Activated CD8-positive, alpha-beta memory T cell treated with anti-CD3 and anti-CD28 coated beads, Interleukin-2, amount 50 U/mL, for 1 hour (primary cell): ENCODE data around the gene GFM2.
"Not testable (repeated sequence)": the region's sequence is repeated elsewhere in the genome, so short reads cannot be mapped to it uniquely, and the experiment has no call there.

ENCODE experiments used
- DNase-seq: peaks from one replicate; pipeline ENCODE4 v3.0.0-alpha.2; 2020; ENCODE audit errors: extremely low read depth

The GFM2 gene

DNA sequence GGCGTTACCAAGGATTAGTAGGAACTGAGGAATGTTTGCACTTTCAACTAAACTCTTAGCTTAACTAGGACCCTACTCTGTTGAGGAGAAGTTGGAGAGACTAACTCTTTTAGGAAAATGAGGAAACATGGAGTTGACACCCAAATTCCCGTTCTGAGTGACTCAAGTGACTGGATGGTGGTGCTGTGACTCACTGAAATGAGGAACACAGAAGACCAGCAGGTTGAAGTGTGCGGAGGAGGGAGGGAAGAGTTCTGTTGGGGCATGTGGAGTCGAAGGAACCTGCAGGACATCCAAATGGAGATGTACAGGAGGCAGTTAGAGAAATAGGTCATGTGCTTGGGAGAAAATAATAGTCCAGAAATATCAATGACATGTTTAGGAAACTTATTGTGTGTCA lies 73.7 kb downstream of the GFM2 start:
- DNase-seq, result no peak

DNA sequence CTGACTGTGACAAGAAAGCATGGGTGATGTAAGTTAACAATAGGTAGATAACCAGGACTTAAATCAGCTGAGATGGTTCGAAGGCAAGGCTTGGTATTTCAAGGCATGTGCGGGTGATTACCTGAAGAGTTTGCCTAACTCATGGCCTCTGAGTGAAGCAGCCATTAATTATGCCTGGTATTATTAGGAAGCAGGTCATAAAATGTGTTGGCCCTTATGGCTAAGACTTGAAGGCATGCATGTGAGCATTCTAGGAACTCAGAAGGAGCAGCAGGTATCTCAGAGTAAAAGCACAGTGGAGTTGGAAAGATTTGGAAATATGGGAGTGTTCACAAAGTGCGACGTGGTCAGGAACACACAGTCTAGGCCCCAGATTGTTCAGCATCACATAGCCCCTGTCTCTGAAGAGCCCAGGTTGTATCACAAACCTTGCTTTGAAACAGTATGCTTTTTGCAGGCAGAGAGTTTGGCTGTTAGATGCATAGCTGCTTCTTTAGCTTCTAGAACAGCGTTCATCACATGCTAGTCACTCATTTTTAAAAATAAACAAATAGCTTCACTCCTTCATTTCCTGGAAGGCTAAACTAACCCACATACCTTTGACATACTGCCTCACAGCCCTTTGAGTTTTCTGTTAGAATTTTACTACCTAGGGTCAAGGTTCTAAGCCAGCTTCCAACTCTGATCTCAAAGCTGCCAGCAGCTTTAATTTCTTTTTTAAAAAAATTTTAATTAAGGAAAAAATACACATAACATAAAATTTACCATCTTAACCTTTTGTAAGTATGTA lies 79.8 kb downstream of the GFM2 start:
- DNase-seq, result no peak

DNA sequence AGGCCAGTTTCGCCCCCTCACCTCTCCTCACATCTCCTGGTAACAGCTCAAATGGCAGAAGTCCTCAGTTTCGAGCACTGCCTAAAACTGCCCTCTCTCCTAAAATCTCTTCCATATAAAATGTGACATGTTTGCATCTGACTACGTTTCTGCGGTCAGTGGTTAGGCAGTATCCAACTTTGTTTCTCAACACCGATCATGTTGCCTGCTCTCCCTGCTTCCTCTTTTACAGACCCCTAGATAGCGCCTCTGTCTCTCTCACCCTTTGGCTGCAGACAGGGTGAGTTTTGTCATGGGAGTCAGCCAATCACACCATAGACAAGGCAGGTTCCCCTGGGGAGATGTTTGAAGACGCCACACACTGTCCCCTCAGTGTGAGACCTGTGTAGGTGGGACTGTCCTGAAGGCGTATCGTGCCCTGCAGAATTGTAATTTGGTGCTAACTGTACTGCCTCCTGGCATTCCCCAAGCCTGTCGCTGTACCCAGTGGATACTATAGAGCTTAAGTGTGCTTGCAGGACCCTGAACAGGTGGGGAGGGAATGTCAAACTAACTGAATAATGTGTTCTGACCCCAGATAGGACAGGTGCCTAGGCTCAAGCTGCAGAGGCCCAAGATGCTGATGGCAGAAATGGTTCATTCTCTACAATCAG lies 80.8 kb downstream of the GFM2 start:
- no peak for DNase-seq

DNA sequence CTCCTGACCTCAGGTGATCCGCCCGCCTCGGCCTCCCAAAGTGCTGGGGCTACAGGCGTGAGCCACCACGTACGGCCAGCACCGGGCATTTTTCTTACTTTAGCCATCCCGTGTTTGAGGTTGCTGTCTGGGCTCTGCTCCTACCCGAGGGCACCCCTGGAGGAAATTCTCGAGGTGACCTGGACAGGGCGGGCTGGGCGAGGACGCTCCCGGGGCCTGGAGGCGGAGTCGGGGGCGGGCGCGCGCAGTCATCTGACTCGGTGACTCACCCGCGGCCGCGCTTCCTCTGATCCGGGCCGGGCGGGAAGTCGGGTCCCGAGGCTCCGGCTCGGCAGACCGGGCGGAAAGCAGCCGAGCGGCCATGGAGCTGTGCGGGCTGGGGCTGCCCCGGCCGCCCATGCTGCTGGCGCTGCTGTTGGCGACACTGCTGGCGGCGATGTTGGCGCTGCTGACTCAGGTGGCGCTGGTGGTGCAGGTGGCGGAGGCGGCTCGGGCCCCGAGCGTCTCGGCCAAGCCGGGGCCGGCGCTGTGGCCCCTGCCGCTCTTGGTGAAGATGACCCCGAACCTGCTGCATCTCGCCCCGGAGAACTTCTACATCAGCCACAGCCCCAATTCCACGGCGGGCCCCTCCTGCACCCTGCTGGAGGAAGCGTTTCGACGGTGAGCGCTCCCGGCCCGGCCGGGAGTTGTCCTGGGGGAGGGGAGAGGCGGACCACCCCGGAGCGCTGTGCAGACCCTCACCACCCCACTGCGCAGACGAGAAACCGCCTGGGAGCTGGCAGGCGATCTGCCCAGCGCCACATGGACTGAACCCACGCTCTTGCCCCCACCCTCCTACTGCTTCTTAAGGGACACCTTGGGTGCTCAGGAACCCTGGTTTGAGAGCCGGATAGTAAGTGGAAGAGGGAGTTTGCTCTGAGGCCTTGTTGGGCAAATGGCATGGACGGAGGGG lies 81.7 kb downstream of the GFM2 start, which contains the start of gene HEXB:
Gene HEXB, plus strand, starts transcription at position 334 of the 952 bp plus-strand sequence. Its CDS starts 28 bp downstream, at position 362.
- DNase-seq, result peak; percentile 45

DNA sequence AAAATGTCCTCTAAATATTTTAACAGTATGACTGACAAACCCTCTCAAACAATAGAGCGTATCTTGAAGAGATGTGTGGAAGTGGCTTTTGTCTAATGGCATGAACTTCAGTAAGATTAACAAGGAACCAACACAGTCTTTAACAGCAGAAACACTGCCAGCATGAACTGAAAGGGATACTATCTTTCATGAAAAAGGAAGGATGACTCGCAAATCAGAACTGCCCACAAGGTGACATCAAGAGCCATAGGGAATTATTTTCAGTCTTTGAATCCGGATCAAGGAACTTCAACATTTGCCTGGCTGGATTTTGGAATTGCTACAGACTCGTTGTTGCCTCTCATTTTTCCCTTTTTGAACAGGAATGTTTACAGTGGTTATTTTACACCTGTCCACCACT lies 87.0 kb downstream of the GFM2 start:
- DNase-seq, result no peak

DNA sequence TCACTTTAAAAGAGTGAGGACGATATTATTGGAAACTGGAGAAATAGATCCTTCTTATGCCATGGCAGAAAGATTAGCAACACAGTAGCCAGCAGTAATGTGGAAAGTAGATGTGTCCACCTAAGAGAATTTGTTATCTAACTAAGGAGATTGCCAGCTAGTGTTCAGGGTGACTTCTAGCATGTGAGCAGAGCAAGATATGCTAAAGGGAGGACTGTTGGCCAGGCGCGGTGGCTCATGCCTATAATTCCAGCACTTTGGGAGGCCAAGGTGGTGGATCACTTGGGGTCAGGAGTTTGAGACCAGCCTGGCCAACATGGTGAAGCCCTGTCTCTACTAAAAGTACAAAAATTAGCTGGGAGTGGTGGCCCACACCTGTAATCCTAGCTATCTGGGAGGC lies 87.6 kb downstream of the GFM2 start:
- not testable (repeated sequence) for DNase-seq

DNA sequence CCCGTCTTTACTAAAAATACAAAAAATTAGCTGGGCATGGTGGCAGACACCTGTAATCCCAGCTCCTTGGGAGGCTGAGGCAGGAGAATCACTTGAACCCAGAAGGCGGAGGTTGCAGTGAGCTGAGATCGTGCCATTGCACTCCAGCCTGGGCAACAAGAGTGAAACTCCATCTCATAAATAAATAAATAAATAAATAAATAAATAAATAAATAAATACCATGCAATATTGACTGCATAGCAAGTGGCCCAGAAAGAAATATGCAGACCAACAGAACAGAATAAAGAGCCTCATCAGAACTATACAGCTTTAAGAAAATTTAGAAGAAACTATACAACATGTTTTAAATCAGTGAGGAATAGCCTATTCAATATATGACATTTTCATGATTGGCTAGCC lies 88.8 kb downstream of the GFM2 start:
- not testable (repeated sequence) for DNase-seq

DNA sequence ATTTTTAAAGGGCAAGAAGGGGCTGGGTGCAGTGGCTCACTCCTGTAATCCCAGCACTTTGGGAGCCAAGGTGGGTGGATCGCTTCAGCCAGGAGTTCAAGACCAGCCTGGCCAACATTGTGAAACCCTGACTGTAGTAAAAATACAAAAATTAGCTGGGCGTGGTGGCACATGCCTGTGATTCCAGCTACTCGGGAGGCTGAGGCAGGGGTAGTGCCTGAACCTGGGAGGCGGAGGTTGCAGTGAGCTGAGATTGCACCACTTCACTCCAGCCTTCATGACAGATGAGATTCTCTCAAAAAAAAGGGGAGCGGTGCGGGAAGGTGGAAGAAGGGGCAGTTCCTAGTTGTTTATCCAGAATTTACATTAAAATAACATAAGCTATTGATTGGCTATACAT lies 90.5 kb downstream of the GFM2 start:
- DNase-seq, result not testable (repeated sequence)

DNA sequence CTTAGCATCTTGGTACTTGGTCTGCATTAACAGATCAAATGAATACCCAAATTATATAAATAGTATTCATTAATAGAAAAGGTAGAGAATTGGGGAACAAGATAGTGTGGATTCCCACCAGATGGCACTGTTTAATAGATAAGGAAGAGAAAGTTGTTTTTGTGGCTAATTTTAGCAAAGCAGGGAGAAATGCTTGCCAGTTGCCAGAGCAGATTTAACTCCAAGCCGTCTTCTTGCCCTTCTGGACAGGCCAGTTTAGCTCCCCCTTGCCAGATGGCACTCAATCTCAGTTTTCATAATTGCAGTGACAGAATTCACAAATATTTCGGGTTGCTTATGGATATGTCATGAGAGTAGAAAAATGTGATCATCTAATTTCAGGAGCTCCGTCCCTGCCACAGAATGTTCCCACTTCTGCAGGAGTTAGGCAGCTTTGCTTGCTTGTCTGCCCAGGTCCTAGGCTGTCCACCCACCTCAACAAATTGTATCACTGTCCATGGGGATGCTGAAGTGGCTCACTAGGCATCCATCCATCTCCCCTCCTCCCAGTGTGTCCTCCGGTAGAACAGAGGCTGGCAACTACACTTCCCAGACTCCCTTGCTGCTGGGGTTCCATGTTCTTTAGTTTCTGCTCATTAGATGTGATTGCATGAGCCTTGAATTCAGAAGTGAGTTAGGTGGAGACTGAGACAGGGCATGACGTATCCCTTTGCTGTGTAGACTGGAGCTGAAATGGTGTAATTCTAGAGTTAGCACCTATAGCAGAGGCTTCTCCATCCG lies 93.7 kb downstream of the GFM2 start:
- DNase-seq, result no peak

DNA sequence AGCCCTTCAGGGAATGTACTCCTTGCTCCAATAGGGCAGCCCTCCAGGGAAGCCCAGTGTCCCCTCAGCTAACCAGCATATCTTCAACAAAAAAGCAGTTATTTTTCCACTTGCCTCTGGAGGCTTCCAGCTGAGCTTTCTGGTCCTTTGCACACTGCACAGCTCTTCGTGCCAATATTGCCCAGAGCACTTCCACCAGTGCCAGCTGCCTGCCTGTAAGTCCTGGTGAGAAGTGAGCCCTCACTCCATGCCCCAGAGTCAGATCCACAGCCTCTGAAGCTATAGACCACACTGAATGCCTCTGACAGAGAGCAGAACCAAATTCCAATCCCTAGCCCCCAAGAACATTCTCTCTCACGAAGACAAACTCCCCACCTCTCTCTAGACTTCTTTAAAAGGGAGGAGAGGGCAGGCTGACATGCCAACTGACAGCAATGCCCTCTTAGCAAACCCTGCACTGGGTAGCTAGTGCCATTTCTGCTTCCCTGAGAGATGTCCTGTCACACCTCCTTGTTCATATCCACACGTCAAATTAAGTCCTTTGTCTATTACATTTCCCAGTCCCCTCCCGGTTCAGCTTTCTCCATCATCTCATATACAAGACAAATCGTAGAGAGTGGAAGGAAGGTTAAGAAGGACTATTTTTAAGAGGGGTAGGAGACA lies 94.6 kb downstream of the GFM2 start:
- DNase-seq, result no peak
